NCI-H526 treated with DMSO at 0.1 percent for 48 hours (cell line): Measurements from ENCODE around the gene CORO2B.

Experiments used
- DNase-seq: peaks from one replicate; lab custom pipeline; 2025; lab: John Stamatoyannopoulos, UW

The CORO2B gene

DNA sequence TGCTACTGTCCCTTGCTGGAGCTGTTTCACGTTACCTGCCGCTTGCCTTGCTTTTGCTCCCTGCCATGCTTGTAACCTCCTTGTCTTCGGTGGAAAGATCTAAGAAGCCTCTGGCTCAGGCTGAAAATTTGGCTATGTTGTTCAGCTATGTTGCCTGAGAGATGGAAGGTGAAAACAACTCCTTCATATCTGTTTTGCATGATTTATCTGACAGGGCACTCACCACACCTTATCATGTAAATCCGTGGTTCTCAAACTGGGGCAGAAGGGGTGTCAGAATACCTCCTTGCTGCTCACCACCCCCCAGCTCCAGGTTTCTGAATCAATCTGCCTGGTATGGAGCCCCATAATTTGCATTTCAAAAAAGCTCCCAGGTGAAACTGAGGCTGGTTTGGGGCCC lies 6.5 kb upstream of the CORO2B start:
- DNase-seq = peak; percentile 55

DNA sequence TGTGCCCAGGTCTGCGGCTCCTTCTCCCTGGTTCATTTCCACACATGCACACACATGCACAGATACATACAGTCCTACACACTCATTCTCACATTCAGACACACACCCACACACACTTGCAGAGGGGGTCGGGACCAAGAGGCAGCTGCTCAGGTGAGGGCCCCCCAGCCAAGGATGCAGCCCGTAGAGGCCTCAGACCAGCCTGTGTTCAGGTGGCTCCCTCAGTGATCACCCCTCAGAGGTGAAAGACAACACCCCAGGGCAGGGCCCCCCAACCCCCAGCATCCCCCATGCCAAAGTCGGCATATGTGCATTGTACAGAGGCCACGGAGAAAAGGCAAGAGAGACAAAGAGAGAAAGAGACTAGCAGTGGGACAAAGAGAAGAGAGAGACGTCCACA lies 5.9 kb upstream of the CORO2B start:
- DNase-seq = no peak

DNA sequence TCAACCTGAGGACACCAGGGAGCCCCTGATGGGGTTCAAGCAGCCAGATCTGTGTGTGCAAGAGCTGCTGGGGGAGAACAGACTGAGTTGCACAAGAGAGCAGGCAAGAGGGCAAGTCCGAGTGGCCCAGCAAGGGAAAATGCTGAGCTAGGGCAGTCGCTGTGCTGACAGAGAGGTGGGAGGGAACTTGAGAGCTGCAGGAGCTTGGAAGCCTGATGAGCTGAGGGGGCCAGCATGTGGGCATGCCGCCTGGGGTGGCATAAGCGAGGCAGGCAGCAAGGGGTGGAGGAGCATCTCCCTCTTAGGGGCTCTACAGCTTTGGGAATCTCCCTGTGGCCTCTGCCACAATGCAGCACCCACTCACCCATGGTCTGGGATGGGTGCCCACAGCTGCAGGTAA lies 4.7 kb upstream of the CORO2B start:
- no peak for DNase-seq

GRCh38 chr15:68574629-68575028 lies 4.2 kb upstream of the CORO2B start:
- DNase-seq = no peak

- no peak for DNase-seq
These were observed 2.4 kb upstream of the CORO2B start for GRCh38 chr15:68576235-68576892.

DNA sequence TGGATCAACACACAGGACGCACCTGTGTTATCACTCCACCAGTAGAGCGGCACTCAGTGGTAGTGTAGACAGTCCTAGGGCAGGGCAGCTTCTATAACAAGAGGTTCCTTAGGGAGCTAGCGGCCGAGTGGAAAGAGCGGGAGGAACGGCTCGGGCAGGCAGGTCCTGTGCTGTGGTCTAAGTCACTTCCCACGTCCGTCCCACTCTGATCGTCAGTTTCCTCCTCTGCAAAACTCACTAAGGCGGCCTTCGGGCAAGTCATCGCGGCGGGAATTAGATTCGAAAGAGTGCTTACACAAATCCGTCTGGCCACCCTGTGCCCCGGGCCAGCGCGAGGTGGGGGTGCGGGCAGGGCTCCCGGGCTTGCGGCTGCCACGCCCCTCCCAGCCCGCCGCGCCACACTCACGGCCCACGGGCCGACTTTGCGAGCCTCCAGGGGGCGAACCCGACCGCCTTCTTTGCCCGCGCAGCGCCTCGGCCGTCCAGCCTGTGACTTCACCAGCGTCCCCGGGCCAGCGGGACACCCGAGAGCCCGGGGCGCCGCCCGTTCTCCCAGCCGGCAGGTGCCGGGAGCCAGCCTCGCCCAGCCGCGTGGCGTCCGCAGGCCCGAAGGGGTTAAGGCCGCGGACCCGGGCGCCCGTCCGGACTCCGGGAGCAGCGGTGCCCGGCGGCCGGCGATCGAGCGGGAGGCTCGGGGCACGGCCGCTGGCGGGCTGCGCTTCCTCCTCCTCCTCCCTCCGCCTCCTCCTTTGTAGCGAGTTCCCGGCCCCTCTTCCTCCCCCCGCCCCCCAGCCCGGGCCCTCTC lies 416 bp upstream of the CORO2B start:
- peak; percentile 85 for DNase-seq

DNA sequence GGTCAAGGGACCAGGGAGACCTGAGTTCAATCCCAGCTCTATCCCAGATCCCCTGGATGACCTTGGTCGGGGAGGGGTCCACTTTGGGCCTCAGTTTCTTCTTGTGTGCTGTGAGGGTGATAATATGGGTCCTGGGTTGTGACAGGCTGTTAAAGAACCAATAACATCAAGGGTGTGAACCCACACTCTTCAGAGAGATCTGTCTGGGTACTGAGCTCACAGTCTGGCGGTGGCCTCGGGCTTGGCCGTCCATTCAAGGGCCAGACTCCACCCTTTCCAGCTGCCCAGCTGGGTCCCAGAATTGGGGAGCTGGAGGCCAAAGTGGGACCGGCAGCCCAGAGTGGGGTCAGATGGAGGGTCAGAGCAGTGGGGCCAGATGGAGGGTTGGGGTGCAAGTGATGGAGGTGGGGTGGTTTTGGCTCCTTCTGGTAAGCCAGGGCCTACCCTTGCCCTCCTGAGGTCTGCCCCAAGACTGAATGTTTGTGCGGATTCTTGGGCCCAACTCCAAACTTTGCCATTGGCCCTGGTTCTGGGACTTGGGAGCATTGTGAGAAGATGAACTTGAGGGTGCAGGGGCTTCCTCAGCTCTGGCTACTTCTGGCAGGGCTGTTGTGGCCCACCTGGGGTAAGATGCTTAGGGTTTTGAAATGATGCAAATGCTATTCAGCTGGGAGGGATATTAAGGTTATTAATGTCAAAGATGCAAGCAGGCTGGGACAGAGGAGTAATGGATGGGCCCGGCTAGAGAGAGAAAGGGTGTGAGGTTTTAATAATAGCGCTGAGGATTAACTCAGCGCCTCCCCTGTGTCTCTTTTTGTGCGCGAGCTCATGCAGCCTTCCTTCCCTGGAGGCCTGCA lies 1.5 kb downstream of the CORO2B start:
- DNase-seq = no peak

- DNase-seq = no peak
These were observed 2.0 kb downstream of the CORO2B start for GRCh38 chr15:68580883-68581155.

DNA sequence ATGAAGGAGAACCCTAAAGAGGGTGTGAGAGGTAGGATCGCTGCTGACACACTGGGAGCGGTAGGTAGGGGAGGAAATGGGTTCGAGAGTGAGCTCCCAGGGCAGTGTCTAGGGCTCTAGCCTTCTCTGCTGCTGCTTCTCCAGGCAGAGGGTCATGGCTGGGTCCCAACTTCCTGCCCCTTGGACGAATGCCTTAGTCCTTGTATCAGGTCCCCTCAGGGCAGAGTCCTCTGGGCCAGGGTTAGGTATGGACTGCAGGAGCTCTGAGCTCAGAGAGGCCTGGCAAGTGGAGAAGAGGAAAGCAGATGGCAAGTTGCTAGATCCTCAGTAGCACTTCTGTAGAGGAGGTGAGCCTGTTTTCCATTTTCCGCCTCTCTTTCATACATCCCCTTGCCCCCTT lies 2.9 kb downstream of the CORO2B start:
- no peak for DNase-seq

DNA sequence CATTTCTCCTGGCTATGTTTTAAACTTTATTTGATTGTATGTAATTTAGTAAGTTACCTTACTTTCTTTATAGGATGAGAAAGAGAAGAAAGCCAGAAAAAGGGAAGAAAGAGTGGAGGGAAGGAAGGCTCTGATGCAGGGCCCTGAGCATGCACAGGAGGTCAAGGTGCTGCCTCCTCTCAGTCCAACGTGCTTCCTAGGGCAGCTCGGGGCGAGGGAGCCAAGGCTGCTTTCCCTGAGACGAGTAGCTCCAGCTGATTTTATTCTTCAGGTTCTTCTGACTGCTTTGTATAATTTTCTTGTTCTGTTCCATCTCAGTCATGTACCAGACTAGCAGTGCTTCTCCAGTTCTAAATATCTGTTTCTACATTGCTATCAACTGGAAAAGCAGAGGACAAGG lies 3.4 kb downstream of the CORO2B start:
- no peak for DNase-seq

GRCh38 chr15:68582864-68583263 lies 4.1 kb downstream of the CORO2B start:
- DNase-seq = no peak

DNA sequence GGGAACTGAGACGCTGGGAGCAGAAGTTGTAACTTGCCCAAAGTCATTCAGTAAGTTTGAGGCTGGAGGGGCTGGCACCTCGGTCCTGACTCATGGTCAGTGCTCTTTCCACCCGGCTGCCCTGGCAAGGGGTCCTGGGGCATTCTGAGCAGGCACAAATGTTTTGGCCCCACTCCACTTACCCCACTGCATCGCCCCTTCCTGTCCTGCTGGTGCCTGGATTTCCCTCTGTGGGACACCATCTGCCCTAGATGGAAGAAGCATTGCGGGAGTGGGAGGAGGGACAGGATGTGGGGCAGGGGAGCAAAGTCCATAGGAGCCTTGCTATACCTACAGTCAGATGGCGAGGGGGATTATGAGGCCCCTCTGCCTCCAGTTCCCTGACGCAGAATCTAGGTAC lies 4.5 kb downstream of the CORO2B start:
- DNase-seq = peak; percentile 12

GRCh38 chr15:68583936-68584755 lies 5.4 kb downstream of the CORO2B start:
- DNase-seq = peak; percentile 59

- DNase-seq = peak; percentile 96
These were observed 6.2 kb downstream of the CORO2B start for GRCh38 chr15:68584756-68585573.

- DNase-seq = peak; percentile 87
These were observed 6.9 kb downstream of the CORO2B start for GRCh38 chr15:68585574-68586273.

- no peak for DNase-seq
These were observed 7.6 kb downstream of the CORO2B start for GRCh38 chr15:68586274-68586961.

DNA sequence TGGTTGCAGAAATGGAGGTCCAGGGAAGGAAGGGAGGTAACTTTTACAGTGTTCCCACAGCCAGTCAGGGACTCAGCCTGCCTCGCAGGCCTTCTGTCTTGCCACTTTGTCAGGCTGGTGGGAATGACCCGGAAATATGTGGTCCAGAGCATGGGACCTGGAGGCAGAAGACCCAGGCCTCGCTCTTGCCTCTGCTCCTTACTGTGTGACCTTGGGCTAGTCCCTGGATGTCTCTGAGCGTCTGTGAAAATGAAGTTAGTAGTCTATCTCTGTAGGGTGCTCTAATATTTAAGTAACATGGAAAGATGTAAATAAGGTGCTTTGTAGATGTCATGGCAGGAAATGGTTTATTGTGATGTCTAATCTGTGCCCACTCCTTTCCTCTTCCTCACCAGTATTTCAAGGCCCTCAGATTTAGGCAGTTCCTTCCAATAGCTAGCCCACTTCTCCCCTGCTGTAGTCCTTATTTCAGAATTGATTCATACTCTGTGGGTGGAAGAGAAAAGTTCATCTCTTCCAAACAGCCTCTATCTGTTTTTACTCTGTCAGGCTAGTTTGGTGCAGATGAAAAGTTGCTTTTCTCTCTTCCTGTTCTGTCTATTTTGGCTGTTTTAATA lies 9.1 kb downstream of the CORO2B start:
- DNase-seq = no peak

GRCh38 chr15:68589053-68589452 lies 10.3 kb downstream of the CORO2B start:
- DNase-seq = no peak
